ENCODE measurements around the gene RANBP10. TPM values are rescaled to one million over a fixed set of nuclear protein-coding genes. Genes with fewer than 3 reads are reported as not detected.

The RANBP10 gene
- total and polyA plus RNA-seq, 9 of the 15 experiments (the other 6 are each of a cell fraction or from before 2014, with no cell fraction given), result 0.61 to 19.3 (median 5.9) TPM

DNA sequence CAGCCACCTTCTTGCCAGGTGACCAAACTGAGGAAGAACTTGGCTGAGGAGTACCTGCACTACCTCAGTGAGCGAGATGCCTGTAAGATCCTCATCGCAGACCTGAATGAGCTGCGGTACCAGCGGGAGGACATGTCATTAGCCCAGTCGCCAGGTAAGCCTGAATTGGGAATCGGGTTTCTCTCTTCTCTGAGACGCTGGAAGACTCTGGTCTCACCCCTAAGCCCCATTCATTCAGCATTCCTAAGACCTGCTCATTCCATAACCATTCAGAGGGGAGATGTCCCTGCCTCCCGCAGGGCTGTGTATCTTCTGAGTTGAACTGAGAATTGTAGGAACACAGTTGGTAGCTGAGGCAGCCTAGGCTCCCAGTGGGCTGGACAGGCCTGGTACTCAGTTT lies 18.8 kb upstream of the RANBP10 start:
- Histone ChIP-seq H2AFZ (ENCODE audit: low read depth, low read length) (no peak overlapping the region), H3K9ac (ENCODE audit: insufficient read depth in 1 of 2, low read depth in 2 of 2, low read length in 2 of 2) (peak overlapping the region in 1 of 2 experiments; percentile 76; a peak in 1 of 4 replicates), H3K9me1 (ENCODE audit: control insufficient read depth, insufficient read depth, low read length) (peaks cover 5% of the 10 kb centered on the region), H3K4me2 (ENCODE audit: insufficient read depth, low read length) (no peak overlapping the region), H3K79me2 (ENCODE audit: control insufficient read depth, insufficient read depth, low read length) (no peaks in the 10 kb centered on the region), H3K9me3 (replicated peaks; ENCODE audit: control insufficient read depth, insufficient read depth, low read depth, low read length) (no peaks in the 10 kb centered on the region), H4K20me1 (replicated peaks; ENCODE audit: control insufficient read depth, insufficient read depth, low read length) (no peaks in the 10 kb centered on the region; the same call in 1 of the 2 replicates), H3K4me1 (replicated peaks in 1 of 2; ENCODE audit: control insufficient read depth in 2 of 2, insufficient read depth in 2 of 2, low read length in 2 of 2) (peaks cover 0 to 13% of the 10 kb centered on the region in 2 experiments; a peak in 2 of 5 replicates), H3K36me3 (ENCODE audit: control insufficient read depth, insufficient read depth, low read length) (peaks cover 34% of the 10 kb centered on the region; the same call in 2 of the 3 replicates), H3K27me3 (ENCODE audit: control insufficient read depth in 2 of 2, insufficient read depth in 2 of 2, low read length in 2 of 2) (no peaks in the 10 kb centered on the region), H3K4me3 (no peak overlapping the region), H3K27ac (ENCODE audit: extremely low read depth, low read depth, low read length) (no peak overlapping the region)
- in situ Hi-C loops (cut with MboI), result no loop called here
- 44% methylated on average over 8 of the region's 8 CpGs for WGBS (ENCODE audit: insufficient coverage, low coverage, missing lambda C conversion rate)
- FAIRE-seq, result no peak
- POLR2A ChIA-PET, result interaction anchor here (0.7 to 3.2 kb wide), 2 partner anchors 9 to 44 kb away, joined by 4 to 19 read pairs; no protein-coding TSS in a partner anchor
- ATAC-seq, result no peak
- intact Hi-C loops (cut with micrococcal nuclease), result no loop called here
- no peak for DNase-seq (ENCODE audit: extremely low read depth in 1 of 4, low spot score in 3 of 4)
- no TSS peak for BruUV-seq (replicated peaks)
- CTCF ChIA-PET (ENCODE audit: low intra/inter-chr PET ratio), result no interaction called here
- TF ChIP-seq DIDO1 (tag; IDR thresholded peaks at IDR 0.05; ENCODE audit: low read depth), result no peak
- TF ChIP-seq ZNF316 (IDR thresholded peaks at IDR 0.05), result no peak
- no peak for TF ChIP-seq KAT7 (CRISPR knock-in tag; IDR thresholded peaks at IDR 0.05; ENCODE audit: borderline replicate concordance)
- no peak for TF ChIP-seq FOXP4 (CRISPR knock-in tag; IDR thresholded peaks at IDR 0.05; ENCODE audit: borderline replicate concordance)
- no peak for TF ChIP-seq POLR3G (IDR thresholded peaks at IDR 0.05; ENCODE audit: extremely low read depth, insufficient read length, insufficient replicate concordance)
- no peak for TF ChIP-seq PRDM10 (IDR thresholded peaks at IDR 0.05; ENCODE audit: partially characterized antibody)
- no peak for TF ChIP-seq SMAD4 (CRISPR knock-in tag; conservative IDR thresholded peaks at IDR 0.05)
- TF ChIP-seq FOXA3 (CRISPR knock-in tag; conservative IDR thresholded peaks at IDR 0.05 in 1 of 2, IDR thresholded peaks at IDR 0.05 in 1 of 2), result no peak
- TF ChIP-seq C11orf30 (IDR thresholded peaks at IDR 0.05; ENCODE audit: low read depth), result no peak
- TF ChIP-seq PTTG1 (tag; IDR thresholded peaks at IDR 0.05; ENCODE audit: low read depth), result no peak
- TF ChIP-seq PML (IDR thresholded peaks at IDR 0.05; ENCODE audit: low read length), result no peak
- no peak for TF ChIP-seq MAFK (IDR thresholded peaks at IDR 0.05; ENCODE audit: low read length)
- TF ChIP-seq BCOR (IDR thresholded peaks at IDR 0.05), result no peak
- no peak for TF ChIP-seq CBFB (CRISPR knock-in tag; IDR thresholded peaks at IDR 0.05)
- no peak for TF ChIP-seq FOXK2 (conservative IDR thresholded peaks at IDR 0.05 in 1 of 2, IDR thresholded peaks at IDR 0.05 in 1 of 2; ENCODE audit: low read depth in 2 of 2)
- no peak for TF ChIP-seq TEAD2 (tag; IDR thresholded peaks at IDR 0.05)
- TF ChIP-seq, protein P1, sequence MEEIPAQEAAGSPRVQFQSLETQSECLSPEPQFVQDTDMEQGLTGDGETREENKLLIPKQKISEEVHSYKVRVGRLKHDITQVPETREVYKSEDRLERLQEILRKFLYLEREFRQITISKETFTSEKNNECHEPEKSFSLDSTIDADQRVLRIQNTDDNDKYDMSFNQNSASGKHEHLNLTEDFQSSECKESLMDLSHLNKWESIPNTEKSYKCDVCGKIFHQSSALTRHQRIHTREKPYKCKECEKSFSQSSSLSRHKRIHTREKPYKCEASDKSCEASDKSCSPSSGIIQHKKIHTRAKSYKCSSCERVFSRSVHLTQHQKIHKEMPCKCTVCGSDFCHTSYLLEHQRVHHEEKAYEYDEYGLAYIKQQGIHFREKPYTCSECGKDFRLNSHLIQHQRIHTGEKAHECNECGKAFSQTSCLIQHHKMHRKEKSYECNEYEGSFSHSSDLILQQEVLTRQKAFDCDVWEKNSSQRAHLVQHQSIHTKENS (CRISPR knock-in tag; IDR thresholded peaks at IDR 0.05), result no peak
